Neural progenitor cell (in vitro differentiated cells): ENCODE results near the gene TMEM106C. TPM values are rescaled to one million over a fixed set of nuclear protein-coding genes. Genes with fewer than 3 reads are reported as not detected.

ENCODE experiments used
- DNase-seq: peaks from one replicate; pipeline ENCODE4 v3.0.0-alpha.2; 2016; ENCODE audit warnings: low spot score
- H2AFZ ChIP-seq: fragments of 200-600 bp; sonication (generic); replicated peaks from 2 replicates; pipeline ENCODE4 v1.6.1; 2016; ENCODE audit warnings: antibody characterized with exemption
- H3F3A ChIP-seq: fragments of 200-600 bp; sonication (generic); 2 replicates; pipeline ENCODE4 v1.6.1; 2016; ENCODE audit warnings: antibody characterized with exemption, low read depth
- H3K27ac ChIP-seq: fragments of 200-600 bp; sonication (generic); 2 replicates; pipeline ENCODE4 v1.5.1; 2016; ENCODE audit warnings: mild to moderate bottlenecking
- H3K27me3 ChIP-seq: fragments of 200-600 bp; sonication (generic); 2 replicates; pipeline ENCODE4 v1.6.1; 2016; ENCODE audit warnings: mild to moderate bottlenecking, moderate library complexity
- H3K36me3 ChIP-seq: fragments of 200-600 bp; sonication (generic); 2 replicates; pipeline ENCODE4 v1.5.1; 2016
- H3K4me1 ChIP-seq: fragments of 200-600 bp; sonication (generic); 2 replicates; pipeline ENCODE4 v1.6.1; 2016; ENCODE audit warnings: mixed run types
- H3K4me2 ChIP-seq: fragments of 200-600 bp; sonication (generic); 2 replicates; pipeline ENCODE4 v1.6.1; 2016
- H3K4me3 ChIP-seq: fragments of 200-600 bp; sonication (generic); 2 replicates; pipeline ENCODE4 v1.5.1; 2016
- H3K79me2 ChIP-seq: fragments of 200-600 bp; sonication (generic); 2 replicates; pipeline ENCODE4 v1.6.1; 2016; ENCODE audit warnings: low read depth
- H3K9ac ChIP-seq: fragments of 200-600 bp; sonication (generic); 2 replicates; pipeline ENCODE4 v1.6.1; 2016
- H3K9me3 ChIP-seq: fragments of 200-600 bp; sonication (generic); 2 replicates; pipeline ENCODE4 v1.5.1; 2016; ENCODE audit warnings: low read depth
- H4K20me1 ChIP-seq: fragments of 200-600 bp; sonication (generic); 2 replicates; pipeline ENCODE4 v1.6.1; 2016; ENCODE audit warnings: low read depth
- H3K27ac Mint-ChIP-seq: 3 replicates; pipeline ENCODE4 v1.8.0; 2021; ENCODE audit warnings: mixed read lengths
- H3K27me3 Mint-ChIP-seq: 2 replicates; pipeline ENCODE4 v1.8.0; 2022; ENCODE audit warnings: low read depth, mild to moderate bottlenecking, inconsistent platforms, moderate library complexity, mixed read lengths; ENCODE audit not compliant: insufficient read depth
- H3K36me3 Mint-ChIP-seq: 3 replicates; pipeline ENCODE4 v1.8.0; 2021; ENCODE audit warnings: mixed read lengths
- H3K4me1 Mint-ChIP-seq: 3 replicates; pipeline ENCODE4 v1.8.0; 2021; ENCODE audit warnings: mixed read lengths
- H3K4me3 Mint-ChIP-seq: 3 replicates; pipeline ENCODE4 v1.8.0; 2021; ENCODE audit warnings: mild to moderate bottlenecking, moderate library complexity, mixed read lengths
- H3K9me3 Mint-ChIP-seq: 3 replicates; pipeline ENCODE4 v1.8.0; 2020; ENCODE audit warnings: mixed read lengths
- CTCF ChIP-seq: fragments of 200-600 bp; sonication (generic); IDR thresholded peaks from 2 replicates; pipeline ENCODE4 v1.5.1; 2017; ENCODE audit warnings: antibody characterized with exemption, mild to moderate bottlenecking
- EZH2 ChIP-seq: fragments of 200-600 bp; sonication (generic); IDR thresholded peaks from 2 replicates; pipeline ENCODE4 v1.6.1; 2017; ENCODE audit warnings: antibody characterized with exemption, mild to moderate bottlenecking, moderate library complexity
- EZH2phosphoT487 ChIP-seq: fragments of 200-600 bp; sonication (generic); IDR thresholded peaks from 2 replicates; pipeline ENCODE4 v1.6.1; 2017; ENCODE audit warnings: antibody characterized with exemption
- total RNA-seq: library from RNA; depleted of rRNA; stranded (reverse); fragments of >200 nt; gene quantifications from 2 replicates; pipeline ENCODE4 v1.2.3, GENCODE V29; 2015; ENCODE audit warnings: low replicate concordance

Gene TMEM106C
- total RNA-seq, result 87.5 and 115 TPM in 2 replicates

GRCh38 chr12:47963340-47964040 is at the start of gene TMEM106C:
Gene TMEM106C (plus strand): TSS chr12:47963596. CDS start chr12:47964237, 641 bp downstream.
- Histone ChIP-seq H3K27ac (no peak within 1 kb of the TSS), H2AFZ (peak within 1 kb of the TSS; percentile 90)
- H3K4me3 Mint-ChIP-seq, result peak within 1 kb of the TSS; percentile 95

GRCh38 chr12:47920913-47921312 is 42.5 kb upstream of the TMEM106C start:
- no peaks in the 10 kb centered on the region for H3F3A ChIP-seq
- no peak overlapping the region for H3K27ac ChIP-seq
- peaks cover 3% of the 10 kb centered on the region for H3K4me1 ChIP-seq
- no peak overlapping the region for H3K4me2 ChIP-seq
- H2AFZ ChIP-seq, result no peak overlapping the region
- H3K9ac ChIP-seq, result no peak overlapping the region
- no peaks in the 10 kb centered on the region for H3K79me2 ChIP-seq
- peaks cover 4% of the 10 kb centered on the region for H3K27me3 Mint-ChIP-seq
- no peaks in the 10 kb centered on the region for H3K36me3 Mint-ChIP-seq
- no peaks in the 10 kb centered on the region for H3K36me3 ChIP-seq
- DNase-seq, result no peak
- H3K4me3 Mint-ChIP-seq, result no peak overlapping the region
- H3K4me1 Mint-ChIP-seq, result no peaks in the 10 kb centered on the region
- TF ChIP-seq EZH2 (no peak), CTCF (no peak), EZH2phosphoT487 (no peak)
- H3K27me3 ChIP-seq, result peaks cover 50% of the 10 kb centered on the region
- H3K27ac Mint-ChIP-seq, result no peak overlapping the region
- H3K9me3 Mint-ChIP-seq, result no peaks in the 10 kb centered on the region
- no peaks in the 10 kb centered on the region for H4K20me1 ChIP-seq
- H3K4me3 ChIP-seq, result no peak overlapping the region
- no peaks in the 10 kb centered on the region for H3K9me3 ChIP-seq

More at GRCh38 chr12:47963340-47964040, at the start of gene TMEM106C:
- peaks cover 7% of the 10 kb centered on the region for H3K4me1 ChIP-seq
- DNase-seq, result peak; percentile 99
- TF ChIP-seq EZH2phosphoT487 (peak; percentile 47), EZH2 (peak; percentile 41), CTCF (peak; percentile 93)
- Mint-ChIP-seq H3K9me3 (peaks cover 10% of the 10 kb centered on the region), H3K36me3 (peaks cover 16% of the 10 kb centered on the region), H3K27me3 (peaks cover 12% of the 10 kb centered on the region), H3K27ac (no peak within 1 kb of the TSS), H3K4me1 (peaks cover 14% of the 10 kb centered on the region)
- H3K36me3 ChIP-seq, result no peaks in the 10 kb centered on the region
- H3K9ac ChIP-seq, result no peak within 1 kb of the TSS
- no peaks in the 10 kb centered on the region for H3K79me2 ChIP-seq
- no peaks in the 10 kb centered on the region for H4K20me1 ChIP-seq
- peak within 1 kb of the TSS; percentile 96 for H3K4me2 ChIP-seq
- no peaks in the 10 kb centered on the region for H3K9me3 ChIP-seq
- H3K4me3 ChIP-seq, result peak within 1 kb of the TSS; percentile 60
- peaks cover 44% of the 10 kb centered on the region for H3K27me3 ChIP-seq
- peaks cover 6% of the 10 kb centered on the region for H3F3A ChIP-seq

- Histone ChIP-seq H4K20me1 (no peaks in the 10 kb centered on the region), H3K79me2 (no peaks in the 10 kb centered on the region), H3K27me3 (peaks cover 60% of the 10 kb centered on the region), H3K4me2 (no peak overlapping the region), H3K9me3 (no peaks in the 10 kb centered on the region), H3K9ac (no peak overlapping the region), H3F3A (no peaks in the 10 kb centered on the region), H3K4me3 (no peak overlapping the region), H2AFZ (peak overlapping the region; percentile 54), H3K36me3 (no peaks in the 10 kb centered on the region), H3K27ac (no peak overlapping the region), H3K4me1 (peaks cover 3% of the 10 kb centered on the region)
- Mint-ChIP-seq H3K27ac (no peak overlapping the region), H3K4me1 (no peaks in the 10 kb centered on the region), H3K4me3 (no peak overlapping the region), H3K9me3 (no peaks in the 10 kb centered on the region), H3K27me3 (peaks cover 4% of the 10 kb centered on the region), H3K36me3 (no peaks in the 10 kb centered on the region)
- TF ChIP-seq EZH2phosphoT487, result no peak
- TF ChIP-seq EZH2, result no peak
- TF ChIP-seq CTCF, result no peak
- DNase-seq, result no peak
Observed at GRCh38 chr12:47921907-47922306, 41.5 kb upstream of the TMEM106C start.
